HG03558 (cell line): Measurements from ENCODE around the gene ANKRD40CL.

Source experiments
- ATAC-seq: cut with Tn5 transposase; IDR thresholded peaks from one replicate; pipeline ENCODE4 v1.9.1; 2021; ENCODE audit warnings: moderate number of reproducible peaks; ENCODE audit not compliant: unreplicated experiment; ENCODE audit errors: extremely low read depth

Gene ANKRD40CL

GRCh38 chr17:50792132-50792531 lies 24.8 kb upstream of the ANKRD40CL start:
- no peak for ATAC-seq

- ATAC-seq: no peak
Observed at GRCh38 chr17:50790618-50791017, 23.3 kb upstream of the ANKRD40CL start.

- no peak for ATAC-seq
Observed at GRCh38 chr17:50787106-50787505, 19.8 kb upstream of the ANKRD40CL start.

- ATAC-seq: no peak
Observed at GRCh38 chr17:50785946-50786570, 18.7 kb upstream of the ANKRD40CL start.

GRCh38 chr17:50785126-50785525 lies 17.8 kb upstream of the ANKRD40CL start:
- no peak for ATAC-seq

- no peak for ATAC-seq
Observed at GRCh38 chr17:50783905-50784304, 16.6 kb upstream of the ANKRD40CL start.

- ATAC-seq: no peak
Observed at GRCh38 chr17:50783193-50783660, 15.9 kb upstream of the ANKRD40CL start.

- no peak for ATAC-seq
Observed at GRCh38 chr17:50781167-50781566, 13.8 kb upstream of the ANKRD40CL start.

GRCh38 chr17:50779747-50780353 lies 12.5 kb upstream of the ANKRD40CL start:
- ATAC-seq: no peak

- no peak for ATAC-seq
Observed at GRCh38 chr17:50778988-50779387, 11.7 kb upstream of the ANKRD40CL start.

GRCh38 chr17:50778471-50778870 lies 11.2 kb upstream of the ANKRD40CL start:
- ATAC-seq: no peak

- ATAC-seq: no peak
Observed at GRCh38 chr17:50775926-50776325, 8.6 kb upstream of the ANKRD40CL start.

GRCh38 chr17:50774225-50774803 lies 7.0 kb upstream of the ANKRD40CL start:
- no peak for ATAC-seq

GRCh38 chr17:50771991-50772785 lies 4.9 kb upstream of the ANKRD40CL start:
- peak; percentile 84 for ATAC-seq

- no peak for ATAC-seq
Observed at GRCh38 chr17:50770346-50770745, 3.0 kb upstream of the ANKRD40CL start.

GRCh38 chr17:50769884-50770283 lies 2.6 kb upstream of the ANKRD40CL start:
- no peak for ATAC-seq

- no peak for ATAC-seq
Observed at GRCh38 chr17:50768346-50768761, 1.0 kb upstream of the ANKRD40CL start.

GRCh38 chr17:50767030-50767429 lies 288 bp downstream of the ANKRD40CL start:
- no peak for ATAC-seq

GRCh38 chr17:50766222-50767023 lies 895 bp downstream of the ANKRD40CL start:
- no peak for ATAC-seq
